Retinal pigment epithelial cell (primary cell): ENCODE data around the gene MAP4.

Experiments
- DNase-seq: peaks from one replicate; pipeline ENCODE4 v3.0.0-alpha.2; 2010; ENCODE audit warnings: low read depth
- H3K4me3 ChIP-seq: 2 replicates; pipeline ENCODE4 v1.5.1; 2011; ENCODE audit warnings: mild to moderate bottlenecking, low read length, control low read depth, moderate library complexity
- CTCF ChIP-seq: conservative IDR thresholded peaks from 2 replicates; pipeline ENCODE4 v1.5.1; 2011; ENCODE audit warnings: low read depth, low read length, control low read depth, inconsistent platforms

The MAP4 gene

GRCh38 chr3:47863391-47864128 lies 152.7 kb downstream of the MAP4 start:
- no peak for DNase-seq
- no peak overlapping the region for H3K4me3 ChIP-seq
- TF ChIP-seq CTCF, result no peak

GRCh38 chr3:47859956-47860605 lies 156.1 kb downstream of the MAP4 start:
- H3K4me3 ChIP-seq, result no peak overlapping the region
- TF ChIP-seq CTCF, result no peak
- no peak for DNase-seq

- TF ChIP-seq CTCF, result no peak
These were observed 159.1 kb downstream of the MAP4 start for GRCh38 chr3:47857151-47857550.

GRCh38 chr3:47856669-47857068 lies 159.5 kb downstream of the MAP4 start:
- TF ChIP-seq CTCF, result no peak
- H3K4me3 ChIP-seq, result no peak overlapping the region
- DNase-seq, result no peak

More at GRCh38 chr3:47857151-47857550, 159.1 kb downstream of the MAP4 start:
- DNase-seq, result no peak
- no peak overlapping the region for H3K4me3 ChIP-seq

GRCh38 chr3:47855461-47856383 lies 160.5 kb downstream of the MAP4 start:
- DNase-seq, result no peak
- no peak for TF ChIP-seq CTCF
- H3K4me3 ChIP-seq, result no peak overlapping the region

GRCh38 chr3:47854720-47855455 lies 161.3 kb downstream of the MAP4 start:
- no peak for DNase-seq
- no peak overlapping the region for H3K4me3 ChIP-seq
- TF ChIP-seq CTCF, result no peak
